SJSA1 (cell line): ENCODE data around the gene IFITM5. TPM values are rescaled to one million over a fixed set of nuclear protein-coding genes. Genes with fewer than 3 reads are reported as not detected.
"Not testable (repeated sequence)": the region's sequence is repeated elsewhere in the genome, so short reads cannot be mapped to it uniquely, and the experiment has no call there.

ENCODE experiments used
- DNase-seq, 2 experiments: peaks; one replicate each; pipeline ENCODE4 v3.0.0-alpha.2; 2015 to 2020; ENCODE audit warnings: low spot score in 2 of 2, low read depth in 1 of 2
- H3K27ac ChIP-seq: fragments of 250-450 bp; sonication (Bioruptor Pico); 2 replicates; pipeline ENCODE4 v1.5.1; 2020; ENCODE audit warnings: mild to moderate bottlenecking, moderate library complexity
- H3K27me3 ChIP-seq: fragments of 250-450 bp; sonication (Bioruptor Pico); replicated peaks from 2 replicates; pipeline ENCODE4 v1.5.1; 2020; ENCODE audit warnings: mild to moderate bottlenecking, moderate library complexity
- H3K36me3 ChIP-seq: fragments of 250-450 bp; sonication (Bioruptor Pico); 2 replicates; pipeline ENCODE4 v1.5.1; 2020; ENCODE audit warnings: mild to moderate bottlenecking
- H3K4me1 ChIP-seq: fragments of 250-450 bp; sonication (Bioruptor Pico); replicated peaks from 2 replicates; pipeline ENCODE4 v1.6.1; 2021; ENCODE audit warnings: mild to moderate bottlenecking
- H3K4me3 ChIP-seq: fragments of 250-450 bp; sonication (Bioruptor Pico); 2 replicates; pipeline ENCODE4 v1.5.1; 2020; ENCODE audit warnings: mild to moderate bottlenecking
- H3K9me3 ChIP-seq: fragments of 250-450 bp; sonication (Bioruptor Pico); replicated peaks from 2 replicates; pipeline ENCODE4 v1.5.1; 2020; ENCODE audit warnings: mild to moderate bottlenecking
- total RNA-seq: library from RNA; depleted of rRNA; stranded (reverse); fragments of >200 nt; shearing (Covaris generic); gene quantifications from 2 replicates; pipeline ENCODE4 v1.2.3, GENCODE V29; 2014

The IFITM5 gene
- total RNA-seq, 1 experiment from 2014 or later = not detected

DNA sequence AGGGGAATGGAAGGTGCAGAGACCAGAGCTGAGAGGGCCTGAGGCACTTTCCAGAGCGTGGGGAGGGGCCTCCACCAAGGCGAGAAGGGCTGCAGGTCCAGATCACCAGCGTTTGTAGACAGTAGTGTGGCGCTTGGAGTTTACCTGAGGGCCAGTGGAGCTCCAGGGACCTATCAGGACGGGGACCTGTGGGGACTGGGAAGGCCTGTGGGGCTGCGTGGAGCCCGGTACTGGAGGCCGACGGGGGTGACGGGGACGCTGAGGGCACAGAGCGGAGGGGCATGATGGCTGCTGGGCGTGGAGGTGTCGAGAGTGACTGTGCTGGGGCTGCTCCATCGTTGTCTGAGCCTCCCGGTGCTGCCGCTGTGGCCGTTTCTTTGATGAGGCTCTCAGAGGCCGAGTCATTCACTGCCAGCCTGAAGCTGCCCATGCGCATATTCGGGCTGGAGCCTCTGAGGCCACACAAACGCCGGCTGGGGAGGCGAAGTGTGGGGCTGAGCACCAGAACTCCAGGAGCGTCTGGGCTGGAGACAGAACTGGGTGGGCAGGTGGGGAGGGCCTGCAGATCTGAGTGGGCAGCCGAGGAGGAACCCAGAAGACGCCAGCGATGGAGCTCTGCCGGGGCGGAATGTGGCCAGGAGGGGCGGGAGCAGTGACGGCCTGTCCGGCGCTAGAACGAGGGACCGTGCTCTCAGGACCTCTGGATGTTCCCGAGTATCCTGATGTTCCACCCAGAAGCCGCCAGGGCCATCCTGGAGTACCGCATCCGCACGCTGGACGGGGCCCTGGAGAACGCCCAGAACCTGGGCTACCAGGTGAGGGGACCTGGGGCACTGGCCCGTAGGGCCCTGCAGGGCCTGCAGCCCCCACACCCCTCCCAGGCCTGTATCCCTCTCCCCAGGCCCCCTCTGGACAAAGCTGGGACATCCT is 7.8 kb downstream of the IFITM5 start:
- Histone ChIP-seq H3K36me3 (no peaks in the 10 kb centered on the region), H3K4me3 (no peak overlapping the region), H3K27ac (no peak overlapping the region), H3K4me1 (peaks cover 15% of the 10 kb centered on the region), H3K9me3 (no peaks in the 10 kb centered on the region), H3K27me3 (peaks cover 10% of the 10 kb centered on the region)
- no peak for DNase-seq

DNA sequence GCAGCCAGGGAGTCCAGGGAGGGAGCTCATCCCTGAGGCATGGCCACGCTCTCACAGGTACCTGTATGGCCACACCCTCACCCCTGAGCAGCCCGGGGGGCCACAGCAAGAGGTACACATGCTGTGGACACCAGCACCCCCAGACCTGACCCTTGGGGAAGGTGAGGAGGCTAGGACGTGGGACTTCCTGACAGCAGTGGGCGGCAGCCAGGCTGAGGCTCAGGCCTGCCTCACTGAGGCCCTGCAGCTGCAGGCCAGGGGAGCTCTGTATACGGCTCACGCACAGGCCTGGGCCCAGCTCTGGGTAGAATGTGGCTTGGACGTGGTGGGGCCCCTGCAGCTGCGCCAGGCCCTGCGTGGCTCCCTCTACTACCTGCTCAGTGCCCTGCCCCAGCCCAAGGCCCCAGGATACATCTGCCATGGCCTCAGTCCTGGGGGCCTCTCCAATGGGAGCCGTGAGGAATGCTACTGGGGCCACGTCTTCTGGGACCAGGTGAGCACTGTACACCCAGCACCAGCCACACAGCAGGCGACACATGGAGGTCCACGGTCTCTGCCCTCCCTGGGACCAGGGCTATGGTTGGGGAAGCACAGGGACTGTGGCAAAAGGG is 8.6 kb downstream of the IFITM5 start:
- Histone ChIP-seq H3K4me3 (no peak overlapping the region), H3K9me3 (no peaks in the 10 kb centered on the region), H3K27me3 (peaks cover 12% of the 10 kb centered on the region), H3K27ac (no peak overlapping the region), H3K4me1 (peaks cover 15% of the 10 kb centered on the region), H3K36me3 (no peaks in the 10 kb centered on the region)
- DNase-seq = no peak

DNA sequence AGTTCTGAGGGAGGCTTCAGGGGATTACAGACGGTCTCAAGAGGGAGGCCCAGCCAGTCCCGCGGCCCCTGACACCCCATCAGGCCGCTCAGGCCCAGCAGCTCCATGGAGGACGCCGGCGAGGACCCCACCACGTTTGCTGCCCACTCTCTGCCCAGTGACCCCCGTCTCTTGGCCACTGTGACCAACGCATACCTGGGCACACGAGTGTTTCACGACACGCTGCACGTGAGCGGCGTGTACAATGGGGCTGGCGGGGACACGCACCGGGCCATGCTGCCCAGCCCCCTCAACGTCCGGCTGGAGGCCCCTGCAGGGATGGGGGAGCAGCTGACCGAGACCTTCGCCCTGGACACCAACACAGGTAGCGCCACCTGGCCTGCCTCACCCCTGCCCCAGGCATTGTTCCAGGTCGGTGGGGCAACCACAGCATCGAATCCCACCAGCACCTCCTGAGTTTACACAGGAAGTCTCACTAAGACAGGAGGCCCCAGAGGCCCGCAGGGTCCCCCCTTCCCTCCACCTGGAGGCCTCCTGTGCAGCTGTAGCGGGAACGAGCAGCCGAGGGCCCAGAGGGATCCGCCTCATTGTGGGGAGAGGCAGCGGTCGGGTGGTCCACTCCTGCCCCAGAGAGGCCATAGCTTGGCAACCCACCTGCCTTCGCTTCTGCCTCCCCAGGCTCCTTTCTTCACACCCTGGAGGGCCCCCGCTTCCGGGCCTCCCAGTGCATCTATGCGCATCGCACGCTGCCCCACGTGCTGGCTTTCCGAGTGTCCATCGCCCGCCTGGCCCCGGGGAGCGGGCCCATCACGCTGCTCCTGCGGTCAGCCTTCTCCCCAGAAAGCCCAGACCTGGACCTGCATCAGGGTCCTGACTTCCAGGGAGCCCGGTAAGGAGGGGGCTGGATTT is 9.4 kb downstream of the IFITM5 start:
- no peak for DNase-seq
- no peaks in the 10 kb centered on the region for H3K9me3 ChIP-seq
- no peak overlapping the region for H3K27ac ChIP-seq
- peaks cover 15% of the 10 kb centered on the region for H3K27me3 ChIP-seq
- H3K4me1 ChIP-seq = peaks cover 15% of the 10 kb centered on the region
- H3K36me3 ChIP-seq = no peaks in the 10 kb centered on the region
- H3K4me3 ChIP-seq = no peak overlapping the region

DNA sequence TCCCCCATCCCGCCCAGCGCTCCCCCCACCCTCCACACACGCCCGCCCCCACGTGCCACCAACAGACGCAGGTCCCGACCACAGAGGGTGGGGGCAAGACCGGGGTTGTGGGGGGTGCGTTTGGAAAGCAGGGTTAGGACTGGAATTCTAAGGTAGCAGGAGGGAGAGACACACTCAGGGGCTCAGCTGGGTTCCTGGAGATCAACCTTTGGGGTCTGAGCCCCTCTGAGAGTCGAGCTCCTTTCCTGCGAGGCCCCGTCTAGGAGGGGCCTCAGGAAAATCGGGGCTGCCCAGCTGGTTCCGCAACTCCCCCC is 10.0 kb downstream of the IFITM5 start:
- Histone ChIP-seq H3K4me1 (peaks cover 15% of the 10 kb centered on the region), H3K36me3 (no peaks in the 10 kb centered on the region), H3K9me3 (no peaks in the 10 kb centered on the region), H3K27me3 (peaks cover 15% of the 10 kb centered on the region), H3K4me3 (no peak overlapping the region), H3K27ac (no peak overlapping the region)
- DNase-seq = no peak

DNA sequence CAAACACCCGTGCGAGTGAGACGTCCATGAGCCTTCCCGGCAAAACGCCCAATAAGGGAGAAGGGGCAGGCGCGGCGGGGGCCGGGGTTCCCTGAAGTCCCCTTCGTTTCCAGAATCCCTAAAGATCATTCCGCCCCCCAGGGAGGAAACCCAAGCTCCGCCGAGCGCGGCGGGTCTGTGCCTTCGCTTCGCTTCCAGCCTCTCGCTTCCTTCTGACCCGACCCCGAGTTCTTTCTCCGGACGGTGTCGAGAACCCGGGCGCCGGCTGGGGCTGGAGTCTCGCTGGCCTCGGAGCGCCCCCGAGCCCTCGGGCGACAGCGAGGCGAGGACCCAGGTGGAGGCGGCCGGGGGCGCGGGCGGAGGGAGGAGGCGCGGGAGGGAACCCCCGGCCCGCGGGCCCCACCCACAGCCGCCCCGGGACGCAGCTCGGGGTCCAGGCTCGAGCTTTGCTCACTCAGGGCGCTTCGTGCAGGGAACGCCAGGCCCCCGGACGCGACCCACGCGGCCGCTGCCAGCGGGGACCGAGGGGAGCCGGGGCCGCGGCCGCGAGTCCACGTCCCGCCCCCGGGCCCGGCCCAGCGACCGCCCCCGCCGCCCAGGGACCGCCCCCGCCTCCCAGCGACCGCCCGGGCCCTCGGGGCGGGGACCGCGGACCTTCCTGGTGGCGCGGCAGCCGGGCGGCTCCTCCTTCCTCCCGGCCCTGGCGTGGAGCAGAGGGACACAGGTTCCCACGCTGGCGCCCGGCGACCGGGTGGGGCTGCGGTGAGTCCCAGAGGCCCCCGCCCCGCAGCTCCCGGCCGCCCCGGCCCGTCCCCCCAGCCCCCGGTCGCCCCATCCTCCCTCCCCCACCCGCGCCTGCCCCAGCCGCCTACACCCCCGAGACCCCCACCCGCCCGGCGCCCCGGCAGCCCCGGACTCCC is 10.6 kb downstream of the IFITM5 start, which contains the start of gene PGGHG:
Gene PGGHG (plus strand): TSS at position 649 of the 920 bp plus-strand sequence. CDS start 691 bp downstream, outside the sequence.
- Histone ChIP-seq H3K4me1 (peaks cover 15% of the 10 kb centered on the region), H3K27me3 (peaks cover 15% of the 10 kb centered on the region), H3K36me3 (no peaks in the 10 kb centered on the region), H3K4me3 (peak within 1 kb of the TSS; percentile 48), H3K27ac (no peak within 1 kb of the TSS), H3K9me3 (no peaks in the 10 kb centered on the region)
- peak in 1 of 2 experiments; percentile 25 for DNase-seq

DNA sequence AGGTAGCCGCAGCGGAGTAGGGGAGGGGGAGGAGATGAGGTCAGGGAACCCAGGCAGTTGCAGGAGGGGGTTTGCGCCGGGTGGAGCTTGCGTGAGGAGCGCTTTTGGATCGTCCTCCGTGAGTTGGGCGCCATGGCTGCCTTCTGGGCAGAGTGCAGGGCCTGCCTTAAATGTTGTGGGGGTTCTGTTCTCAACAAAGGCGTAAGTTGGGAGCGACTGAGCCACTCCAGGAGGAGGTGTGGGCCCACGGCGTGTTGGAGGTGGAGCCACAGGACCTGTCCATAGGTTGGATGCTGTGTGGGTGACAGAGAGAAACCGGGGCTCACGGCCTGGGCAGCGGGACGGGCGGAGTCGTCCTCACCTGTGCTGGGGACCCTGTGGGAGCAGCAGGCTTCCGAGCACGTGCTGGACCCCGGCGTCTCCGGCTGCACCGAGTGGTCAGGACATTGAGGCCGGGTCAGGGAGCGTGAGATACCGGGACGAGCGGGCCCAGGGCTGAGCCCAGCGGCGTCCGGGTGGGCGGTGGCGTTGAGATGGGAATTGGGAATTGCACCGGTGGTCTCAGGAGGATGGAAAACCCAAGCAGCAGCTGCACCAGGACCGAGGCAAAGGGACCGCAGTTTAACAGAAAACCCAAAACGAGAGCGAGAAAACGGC is 11.4 kb downstream of the IFITM5 start:
- Histone ChIP-seq H3K27me3 (peaks cover 15% of the 10 kb centered on the region), H3K4me3 (peak overlapping the region; percentile 48), H3K4me1 (peaks cover 15% of the 10 kb centered on the region), H3K36me3 (no peaks in the 10 kb centered on the region), H3K27ac (no peak overlapping the region), H3K9me3 (no peaks in the 10 kb centered on the region)
- DNase-seq = no peak

DNA sequence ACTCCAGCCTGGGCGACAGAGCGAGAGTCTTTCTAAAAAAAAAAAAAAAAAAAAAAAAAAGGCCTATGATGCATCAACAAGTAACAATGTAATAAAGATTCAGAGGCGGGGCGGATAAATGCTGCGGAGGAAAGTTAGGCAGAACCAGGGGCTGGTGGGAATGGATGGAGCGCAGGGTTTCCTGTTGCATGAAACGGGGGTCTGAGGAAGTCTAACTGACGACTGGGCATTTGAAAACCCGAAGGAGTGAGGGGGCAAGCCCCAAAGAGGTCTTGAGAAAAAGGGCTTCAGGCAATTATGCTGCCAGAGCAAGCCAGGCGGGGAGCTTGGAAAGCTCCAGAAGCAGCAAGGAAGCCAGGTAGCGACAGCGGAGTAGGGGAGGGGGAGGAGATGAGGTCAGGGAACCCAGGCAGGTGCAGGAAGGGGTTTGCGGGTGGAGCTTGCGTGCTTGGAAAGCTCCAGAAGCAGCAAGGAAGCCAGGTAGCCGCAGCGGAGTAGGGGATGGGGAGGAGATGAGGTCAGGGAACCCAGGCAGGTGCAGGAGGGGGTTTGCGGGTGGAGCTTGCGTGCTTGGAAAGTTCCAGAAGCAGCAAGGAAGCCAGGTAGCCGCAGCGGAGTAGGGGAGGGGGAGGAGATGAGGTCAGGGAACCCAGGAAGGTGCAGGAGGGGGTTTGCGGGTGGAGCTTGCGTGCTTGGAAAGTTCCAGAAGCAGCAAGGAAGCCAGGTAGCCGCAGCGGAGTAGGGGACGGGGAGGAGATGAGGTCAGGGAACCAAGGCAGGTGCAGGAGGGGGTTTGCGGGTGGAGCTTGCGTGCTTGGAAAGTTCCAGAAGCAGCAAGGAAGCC is 12.1 kb downstream of the IFITM5 start:
- not testable (repeated sequence) for H3K9me3 ChIP-seq, H3K4me3 ChIP-seq

DNA sequence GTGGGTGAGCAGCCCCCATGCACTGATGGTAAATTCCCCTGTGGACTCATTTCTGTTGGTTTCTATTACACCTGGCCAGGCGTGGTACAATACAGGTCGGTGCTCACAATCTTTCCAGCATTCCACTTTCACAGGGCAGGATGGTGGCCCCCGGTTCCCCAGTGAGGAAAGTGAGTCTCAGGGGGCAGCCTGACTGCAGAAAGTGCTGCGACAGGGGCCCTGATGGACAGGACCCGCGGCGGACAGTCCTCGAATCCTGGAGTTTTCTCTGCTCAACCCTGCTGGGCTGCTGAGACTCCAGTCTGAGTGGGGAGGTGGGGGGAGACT is 13.5 kb downstream of the IFITM5 start:
- Histone ChIP-seq H3K27me3 (peaks cover 36% of the 10 kb centered on the region), H3K4me3 (no peak overlapping the region), H3K36me3 (no peaks in the 10 kb centered on the region), H3K27ac (no peak overlapping the region), H3K4me1 (peaks cover 15% of the 10 kb centered on the region), H3K9me3 (no peaks in the 10 kb centered on the region)
- no peak for DNase-seq

More for the DNA sequence above, 12.1 kb downstream of the IFITM5 start:
- DNase-seq, H3K27ac ChIP-seq, H3K36me3 ChIP-seq: not testable (repeated sequence)
- H3K4me1 ChIP-seq = peaks cover 15% of the 10 kb centered on the region
- H3K27me3 ChIP-seq = peaks cover 23% of the 10 kb centered on the region

DNA sequence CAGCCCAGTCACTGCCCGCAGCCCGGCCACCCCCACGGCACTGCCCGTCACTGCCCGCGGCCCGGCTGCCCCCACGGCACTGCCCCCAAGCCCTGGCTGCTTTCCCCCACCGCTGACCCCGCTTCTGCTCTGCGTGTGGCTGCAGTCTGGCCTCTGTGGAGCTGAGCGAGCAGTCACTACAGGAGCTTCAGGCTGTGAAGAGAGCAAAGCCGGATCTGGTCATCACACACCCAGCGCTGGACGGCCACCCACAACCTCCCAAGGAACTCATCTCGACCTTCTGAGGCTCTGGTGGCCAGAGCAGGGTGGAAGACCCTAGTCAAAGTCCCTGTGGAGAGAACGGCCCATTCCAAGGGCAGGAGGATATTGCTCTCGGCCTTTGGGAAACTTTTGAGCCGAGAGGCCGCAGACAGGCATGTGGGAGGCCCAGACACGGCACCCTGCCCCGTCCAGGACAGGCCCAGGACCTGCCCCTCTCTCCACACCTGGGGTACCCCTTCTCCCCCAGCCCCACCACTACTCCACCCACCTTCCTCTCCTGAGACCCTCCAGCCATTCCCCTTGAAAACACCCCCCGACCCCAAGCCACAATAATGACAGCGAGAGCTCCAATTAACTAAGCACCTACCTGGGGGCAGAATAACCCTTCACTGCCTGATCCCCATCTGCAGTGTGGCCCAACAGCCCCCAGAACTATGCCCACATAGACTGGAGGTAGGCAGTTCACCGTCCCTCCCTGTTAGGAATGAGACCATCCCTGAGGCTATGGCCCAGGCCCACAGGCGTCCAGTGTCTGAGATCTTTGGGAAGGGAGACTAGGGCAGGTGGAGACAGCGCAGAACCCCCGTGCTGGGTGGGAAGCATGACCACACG is 14.1 kb downstream of the IFITM5 start:
- Histone ChIP-seq H3K36me3 (no peaks in the 10 kb centered on the region), H3K27me3 (peaks cover 42% of the 10 kb centered on the region), H3K27ac (no peak overlapping the region), H3K4me3 (no peak overlapping the region), H3K4me1 (peaks cover 18% of the 10 kb centered on the region), H3K9me3 (0 out of 2 replicates have a peak, but pooled peaks cover under 1% of the 10 kb centered on the region)
- DNase-seq = no peak

DNA sequence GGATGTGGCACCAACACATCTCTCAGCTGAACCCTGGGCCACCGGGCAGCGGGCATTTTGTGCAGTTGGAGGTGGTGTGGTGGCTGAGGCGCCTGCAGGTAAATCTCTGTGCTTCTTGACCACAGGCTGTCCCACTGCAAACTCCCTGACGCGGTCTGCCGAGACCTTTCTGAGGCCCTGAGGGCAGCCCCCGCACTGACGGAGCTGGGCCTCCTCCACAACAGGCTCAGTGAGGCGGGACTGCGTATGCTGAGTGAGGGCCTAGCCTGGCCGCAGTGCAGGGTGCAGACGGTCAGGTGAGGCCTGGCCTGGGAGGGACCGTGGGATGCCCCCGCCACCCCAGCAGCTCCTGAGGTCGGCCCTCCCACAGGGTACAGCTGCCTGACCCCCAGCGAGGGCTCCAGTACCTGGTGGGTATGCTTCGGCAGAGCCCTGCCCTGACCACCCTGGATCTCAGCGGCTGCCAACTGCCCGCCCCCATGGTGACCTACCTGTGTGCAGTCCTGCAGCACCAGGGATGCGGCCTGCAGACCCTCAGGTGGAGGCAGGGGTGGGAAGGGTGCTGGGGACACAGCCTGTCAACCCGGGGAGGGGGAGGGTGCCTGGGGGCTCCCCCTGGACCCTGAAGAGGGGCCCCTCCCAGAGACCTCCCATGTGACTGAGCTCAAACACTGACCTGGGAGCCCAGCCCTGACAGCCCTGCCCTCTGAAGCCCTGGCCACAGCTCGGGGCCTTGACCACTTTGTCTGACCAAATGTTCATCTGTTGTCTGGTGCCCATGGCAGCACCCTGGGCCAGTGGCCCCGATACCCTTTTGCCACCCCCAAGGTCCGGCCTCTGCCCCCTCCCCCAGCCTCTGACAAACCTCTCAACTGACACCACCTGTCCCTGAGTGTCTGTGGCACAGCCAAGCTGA is 15.0 kb downstream of the IFITM5 start:
- DNase-seq = no peak
- Histone ChIP-seq H3K4me3 (no peak overlapping the region), H3K36me3 (no peaks in the 10 kb centered on the region), H3K9me3 (0 out of 2 replicates have a peak, but pooled peaks cover 2% of the 10 kb centered on the region), H3K4me1 (peaks cover 19% of the 10 kb centered on the region), H3K27me3 (peaks cover 51% of the 10 kb centered on the region), H3K27ac (no peak overlapping the region)
